ENCODE results near the gene ATXN7L3.

DNA sequence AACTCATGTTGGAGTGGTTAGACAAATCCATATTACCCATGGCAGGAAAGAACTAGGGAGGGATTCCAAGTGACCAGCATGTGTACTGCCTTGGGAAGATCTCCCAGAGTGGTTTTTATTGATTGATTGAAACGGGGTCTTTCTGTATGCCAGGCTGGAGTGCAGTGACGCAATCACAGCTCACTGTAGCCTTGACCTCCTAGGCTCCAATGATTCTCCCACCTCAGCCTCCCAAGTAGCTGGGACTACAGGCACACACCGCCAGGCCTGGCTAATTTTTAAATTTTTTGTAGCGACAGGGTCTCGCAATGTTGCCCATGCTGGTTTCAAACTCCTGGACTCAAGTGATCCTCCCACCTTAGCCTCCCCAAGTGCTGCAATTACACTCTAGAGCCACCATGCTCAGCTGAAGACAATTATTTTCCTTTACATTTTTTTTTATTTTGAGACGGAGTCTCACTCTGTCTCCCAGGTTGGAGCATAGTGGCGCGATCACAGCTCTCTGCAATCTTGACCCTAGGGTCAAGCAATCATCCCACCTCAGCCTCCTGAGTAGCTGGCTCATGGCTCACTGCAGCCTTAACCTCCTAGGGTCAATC is 15.4 kb downstream of the ATXN7L3 start:
- TF ChIP-seq, protein P1, sequence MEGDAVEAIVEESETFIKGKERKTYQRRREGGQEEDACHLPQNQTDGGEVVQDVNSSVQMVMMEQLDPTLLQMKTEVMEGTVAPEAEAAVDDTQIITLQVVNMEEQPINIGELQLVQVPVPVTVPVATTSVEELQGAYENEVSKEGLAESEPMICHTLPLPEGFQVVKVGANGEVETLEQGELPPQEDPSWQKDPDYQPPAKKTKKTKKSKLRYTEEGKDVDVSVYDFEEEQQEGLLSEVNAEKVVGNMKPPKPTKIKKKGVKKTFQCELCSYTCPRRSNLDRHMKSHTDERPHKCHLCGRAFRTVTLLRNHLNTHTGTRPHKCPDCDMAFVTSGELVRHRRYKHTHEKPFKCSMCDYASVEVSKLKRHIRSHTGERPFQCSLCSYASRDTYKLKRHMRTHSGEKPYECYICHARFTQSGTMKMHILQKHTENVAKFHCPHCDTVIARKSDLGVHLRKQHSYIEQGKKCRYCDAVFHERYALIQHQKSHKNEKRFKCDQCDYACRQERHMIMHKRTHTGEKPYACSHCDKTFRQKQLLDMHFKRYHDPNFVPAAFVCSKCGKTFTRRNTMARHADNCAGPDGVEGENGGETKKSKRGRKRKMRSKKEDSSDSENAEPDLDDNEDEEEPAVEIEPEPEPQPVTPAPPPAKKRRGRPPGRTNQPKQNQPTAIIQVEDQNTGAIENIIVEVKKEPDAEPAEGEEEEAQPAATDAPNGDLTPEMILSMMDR (IDR thresholded peaks at IDR 0.05): no peak
- TF ChIP-seq POLR2A (IDR thresholded peaks at IDR 0.05) (no peak), POLR2AphosphoS5 (IDR thresholded peaks at IDR 0.05) (no peak)
